ENCODE data around the gene KCTD2.
A peak's percentile ranks its signal among the peaks of the same experiment; 100 is the strongest.

The KCTD2 gene

DNA sequence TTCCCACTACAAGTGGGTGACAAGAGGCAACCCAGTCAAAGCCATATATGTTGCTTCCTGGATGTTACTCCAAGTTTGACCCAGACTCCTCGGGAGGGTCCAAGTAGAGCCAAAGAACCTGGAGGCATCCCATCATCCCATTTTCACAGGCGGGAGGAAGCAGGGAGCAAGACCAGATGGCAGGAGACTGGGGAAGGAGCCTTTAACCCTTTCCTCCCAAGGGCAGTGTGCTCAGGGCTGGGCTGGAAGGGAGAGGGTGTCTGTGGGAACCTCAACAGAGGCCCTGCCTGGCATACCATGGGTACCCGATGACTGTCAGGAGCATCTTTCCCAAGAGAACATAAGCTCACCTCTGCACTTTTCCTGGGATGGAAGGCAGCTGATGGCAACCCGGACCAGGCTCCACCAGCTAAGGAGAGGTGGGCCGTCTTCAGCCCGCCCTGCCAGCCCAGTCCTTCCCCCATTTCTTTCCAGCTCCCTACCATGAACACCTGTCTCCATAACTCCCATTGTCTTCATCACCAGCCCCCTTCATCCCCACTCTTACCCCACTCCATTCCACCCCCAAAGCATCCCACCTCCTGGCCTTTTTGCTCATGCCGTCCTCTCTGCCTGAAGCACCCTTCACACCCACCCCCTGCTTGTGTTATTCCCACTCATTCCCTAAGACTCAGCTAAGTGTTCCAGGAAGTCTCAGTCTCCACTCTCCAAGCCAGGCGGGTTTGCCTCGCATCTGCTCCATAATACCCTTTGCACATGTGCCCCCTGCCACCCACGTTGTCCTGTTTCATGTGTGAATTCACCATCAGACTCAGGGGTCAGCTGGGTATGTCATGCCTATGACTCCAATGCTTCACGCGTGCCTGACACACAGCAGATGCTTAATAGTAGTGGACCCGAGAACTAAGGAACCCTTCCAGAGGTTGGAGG, 34.9 kb downstream of the KCTD2 start:
- no peak overlapping the region for H3K4me3 ChIP-seq (ENCODE audit: low read length)
- TF ChIP-seq, protein P1, sequence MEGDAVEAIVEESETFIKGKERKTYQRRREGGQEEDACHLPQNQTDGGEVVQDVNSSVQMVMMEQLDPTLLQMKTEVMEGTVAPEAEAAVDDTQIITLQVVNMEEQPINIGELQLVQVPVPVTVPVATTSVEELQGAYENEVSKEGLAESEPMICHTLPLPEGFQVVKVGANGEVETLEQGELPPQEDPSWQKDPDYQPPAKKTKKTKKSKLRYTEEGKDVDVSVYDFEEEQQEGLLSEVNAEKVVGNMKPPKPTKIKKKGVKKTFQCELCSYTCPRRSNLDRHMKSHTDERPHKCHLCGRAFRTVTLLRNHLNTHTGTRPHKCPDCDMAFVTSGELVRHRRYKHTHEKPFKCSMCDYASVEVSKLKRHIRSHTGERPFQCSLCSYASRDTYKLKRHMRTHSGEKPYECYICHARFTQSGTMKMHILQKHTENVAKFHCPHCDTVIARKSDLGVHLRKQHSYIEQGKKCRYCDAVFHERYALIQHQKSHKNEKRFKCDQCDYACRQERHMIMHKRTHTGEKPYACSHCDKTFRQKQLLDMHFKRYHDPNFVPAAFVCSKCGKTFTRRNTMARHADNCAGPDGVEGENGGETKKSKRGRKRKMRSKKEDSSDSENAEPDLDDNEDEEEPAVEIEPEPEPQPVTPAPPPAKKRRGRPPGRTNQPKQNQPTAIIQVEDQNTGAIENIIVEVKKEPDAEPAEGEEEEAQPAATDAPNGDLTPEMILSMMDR (conservative IDR thresholded peaks at IDR 0.05; ENCODE audit: low read depth, low read length) = no peak
- DNase-seq (ENCODE audit: low read depth) = no peak

DNA sequence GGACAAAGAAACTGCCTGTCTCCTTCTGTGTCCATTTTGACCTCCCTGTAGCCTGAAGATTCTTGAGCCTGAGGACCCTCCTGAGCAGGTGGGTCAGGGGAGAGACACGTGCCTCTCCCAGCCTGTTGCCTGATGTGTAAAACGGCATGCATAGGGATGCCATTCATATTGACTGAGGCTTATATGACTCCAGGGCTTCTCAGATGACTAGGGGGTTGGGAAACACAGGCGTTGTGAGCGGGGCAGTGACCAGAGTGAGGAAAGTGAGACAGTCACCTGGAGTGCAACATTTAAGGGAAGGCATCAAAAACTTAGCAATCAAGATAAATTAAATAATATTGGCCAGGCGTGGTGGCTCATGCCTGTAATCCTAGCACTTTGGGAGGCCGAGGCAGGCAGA, 35.7 kb downstream of the KCTD2 start:
- no peak for DNase-seq (ENCODE audit: low read depth)
- TF ChIP-seq, protein P1 (conservative IDR thresholded peaks at IDR 0.05; ENCODE audit: low read depth, low read length) = no peak
- no peak overlapping the region for H3K4me3 ChIP-seq (ENCODE audit: low read length)

DNA sequence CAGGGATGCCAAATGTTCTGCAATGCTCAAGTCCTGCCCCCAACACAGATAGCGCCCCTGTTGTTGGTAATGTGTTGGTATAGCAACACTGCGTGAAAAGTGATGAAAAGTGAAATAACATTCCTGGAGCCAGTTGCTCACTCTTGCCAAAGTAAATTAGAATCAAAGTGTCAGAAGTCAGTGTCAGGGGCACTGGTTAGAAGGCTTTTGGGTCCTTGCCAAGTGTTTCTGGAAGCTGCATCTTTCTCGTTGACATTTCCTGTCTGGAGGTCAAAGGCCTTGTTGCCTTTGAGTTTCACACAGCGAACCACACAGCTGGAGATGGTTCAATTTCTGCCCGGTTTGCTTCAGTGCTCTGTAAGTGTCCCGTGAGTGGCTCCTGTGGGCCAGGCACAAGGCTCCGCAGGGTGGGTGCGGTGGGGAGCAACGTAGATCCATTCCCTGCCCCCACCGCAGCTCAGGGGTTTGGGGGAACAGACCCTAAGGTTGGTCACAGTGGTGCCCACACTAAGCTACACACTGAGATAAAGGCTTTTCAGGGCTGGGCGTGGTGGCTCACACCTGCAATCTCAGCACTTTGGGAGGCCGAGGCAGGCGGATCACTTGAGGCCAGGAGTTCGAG, 37.1 kb downstream of the KCTD2 start:
- DNase-seq (ENCODE audit: low read depth) = no peak

DNA sequence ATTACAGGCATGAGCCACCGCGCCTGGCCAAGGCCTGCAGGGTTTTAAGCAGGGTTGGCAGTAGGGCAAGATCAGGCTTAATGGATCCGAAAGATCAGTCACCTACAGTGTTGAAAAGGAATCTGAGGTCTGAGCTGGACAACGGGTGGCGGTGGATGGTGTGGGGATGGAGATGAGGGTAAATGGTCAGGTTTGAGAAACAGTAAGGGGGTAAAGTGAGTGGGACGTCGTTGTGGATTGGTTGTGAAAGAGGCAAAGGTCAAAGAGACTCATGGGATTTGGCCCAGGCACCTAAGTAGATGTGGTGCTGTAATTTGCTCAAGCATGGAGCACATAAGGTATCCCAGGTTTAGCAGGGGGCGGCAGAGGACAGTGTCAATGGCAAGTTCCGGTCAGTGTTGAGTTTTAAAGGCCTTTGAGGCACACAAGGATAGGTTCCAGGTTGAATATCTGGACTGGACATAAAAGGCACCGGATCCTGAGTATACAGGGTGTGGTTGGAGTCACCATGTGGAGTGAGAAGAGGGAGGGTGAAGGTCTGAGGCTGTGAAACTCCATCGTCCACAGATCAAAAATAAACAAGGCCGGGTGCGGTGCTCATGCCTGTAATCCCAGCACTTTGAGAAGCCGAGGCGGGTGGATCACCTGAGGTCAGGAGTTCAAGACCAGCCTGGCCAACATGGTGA, 39.6 kb downstream of the KCTD2 start:
- H3K4me3 ChIP-seq (ENCODE audit: low read length) = no peak overlapping the region
- no peak for DNase-seq (ENCODE audit: low read depth)

More for the DNA sequence above, 37.1 kb downstream of the KCTD2 start:
- no peak overlapping the region for H3K4me3 ChIP-seq (ENCODE audit: low read length)
- TF ChIP-seq, protein P1 (conservative IDR thresholded peaks at IDR 0.05; ENCODE audit: low read depth, low read length) = no peak

DNA sequence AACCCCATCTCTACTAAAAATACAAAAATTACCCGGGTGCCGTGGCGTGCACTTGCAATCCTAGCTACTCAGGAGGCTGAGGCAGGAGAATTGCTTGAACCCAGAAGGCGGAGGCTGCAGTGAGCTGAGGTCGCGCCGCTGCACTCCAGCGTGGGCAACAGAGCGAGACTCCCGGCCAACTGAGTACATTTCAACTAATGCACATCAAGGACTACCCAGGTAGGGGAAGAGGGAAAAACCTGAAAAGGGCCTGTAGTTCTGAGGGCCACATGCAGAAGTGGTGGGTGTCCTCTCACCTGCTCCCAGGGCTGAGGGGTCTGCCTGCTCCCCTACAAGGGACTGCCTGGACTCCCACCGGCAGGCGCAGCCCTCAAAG, 40.1 kb downstream of the KCTD2 start:
- no peak for DNase-seq (ENCODE audit: low read depth)
- H3K4me3 ChIP-seq (ENCODE audit: low read length) = peak overlapping the region; percentile 42
- TF ChIP-seq, protein P1 (conservative IDR thresholded peaks at IDR 0.05; ENCODE audit: low read depth, low read length) = no peak

More for the DNA sequence above, 39.6 kb downstream of the KCTD2 start:
- TF ChIP-seq, protein P1 (conservative IDR thresholded peaks at IDR 0.05; ENCODE audit: low read depth, low read length) = no peak

DNA sequence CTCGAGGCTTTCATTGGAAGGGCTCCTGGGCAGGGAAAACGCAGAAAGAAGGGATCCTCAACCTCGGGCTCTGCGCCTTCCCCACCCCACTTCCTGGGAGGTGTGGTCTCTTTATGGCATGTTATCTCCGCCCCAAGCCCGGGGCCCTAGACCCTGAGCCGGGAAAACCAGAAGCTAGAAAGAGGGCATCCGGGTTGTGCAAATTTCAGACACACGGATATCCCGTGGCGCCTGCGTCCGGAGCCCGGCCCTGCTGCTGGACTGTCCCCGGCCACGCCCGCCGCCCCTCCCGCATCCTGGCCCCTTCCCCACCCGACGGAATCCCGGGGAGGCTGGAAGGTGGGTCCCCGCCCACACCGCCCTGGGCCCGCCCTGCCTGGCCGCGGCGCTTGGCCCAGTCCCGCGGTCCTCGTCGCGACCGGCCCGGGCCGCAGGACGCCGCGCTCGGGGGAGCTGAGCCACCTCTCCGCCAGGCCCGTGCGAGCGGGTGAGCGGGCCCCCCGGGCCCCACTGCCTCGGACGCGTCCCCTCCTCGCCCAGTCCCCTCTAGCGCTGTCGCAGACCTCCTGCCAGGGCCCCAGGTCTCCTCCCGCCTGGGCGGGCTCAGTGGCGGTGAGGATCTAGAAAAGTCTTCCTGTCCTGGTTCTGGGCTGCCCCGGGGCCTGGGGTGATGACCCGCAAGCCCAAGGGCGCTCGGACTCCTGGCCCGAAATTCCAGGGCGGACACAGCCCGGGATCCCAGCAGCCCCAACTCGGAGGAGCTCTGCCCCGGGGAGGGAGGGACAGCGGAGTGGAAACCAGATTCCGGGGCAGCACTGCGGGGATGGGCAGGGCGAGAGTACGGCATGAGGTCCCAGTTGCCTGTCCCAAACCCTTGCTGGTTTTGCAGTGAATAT, 40.8 kb downstream of the KCTD2 start, which contains the start of gene SLC16A5:
Gene SLC16A5 (plus strand): TSS at position 397 of the 896 bp plus-strand sequence. CDS start 5,683 bp downstream, outside the sequence.
- H3K4me3 ChIP-seq (ENCODE audit: low read length) = peak within 1 kb of the TSS; percentile 50
- no peak for DNase-seq (ENCODE audit: low read depth)

More for the DNA sequence above, 40.8 kb downstream of the KCTD2 start, which contains the start of gene SLC16A5:
- TF ChIP-seq, protein P1 (conservative IDR thresholded peaks at IDR 0.05; ENCODE audit: low read depth, low read length) = no peak

Data from retinal pigment epithelial cell (primary cell).